Measurements from ENCODE around the gene NTM. TPM values are rescaled to one million over a fixed set of nuclear protein-coding genes. Genes with fewer than 3 reads are reported as not detected.

NTM gene
- total and polyA plus RNA-seq, 2 donors (not counting 3 experiments of a cell fraction or from before 2014, with no cell fraction given), result 1.00 to 1.1 TPM

DNA sequence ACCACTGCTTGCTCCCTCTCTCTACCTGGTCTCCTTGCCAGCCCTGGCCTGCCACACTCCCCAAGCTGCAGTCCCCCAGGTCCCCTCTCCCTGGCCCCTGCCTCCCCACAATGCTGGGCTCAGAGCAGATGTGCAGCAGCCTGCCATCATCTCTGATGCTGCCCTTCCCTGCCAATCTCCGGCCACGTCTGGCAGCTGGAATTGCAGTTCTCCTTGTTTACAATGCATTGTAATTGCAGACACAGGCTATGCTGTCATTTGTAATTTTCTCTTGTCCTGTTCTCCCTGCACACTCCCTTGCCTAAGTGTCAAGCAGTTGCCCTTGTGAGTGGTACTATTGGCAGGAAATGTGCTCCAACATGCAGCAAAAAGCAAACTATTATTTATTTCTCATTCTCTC is 222.3 kb downstream of the NTM start:
- Histone ChIP-seq H3K9me1 (replicated peaks; ENCODE audit: control insufficient read depth, extremely low read depth, insufficient read depth, low read length) (no peaks in the 10 kb centered on the region), H3K4me3 (replicated peaks in 1 of 3; ENCODE audit: insufficient read depth in 1 of 3, low read depth in 1 of 3, low read length in 3 of 3) (no peak overlapping the region), H3K9me3 (replicated peaks; ENCODE audit: control insufficient read depth, insufficient read depth, low read length) (no peaks in the 10 kb centered on the region), H3K9ac (replicated peaks; ENCODE audit: extremely low read depth, insufficient read depth, low read length) (no peak overlapping the region), H2AFZ (ENCODE audit: low read depth, low read length) (no peak overlapping the region), H3K36me3 (ENCODE audit: control insufficient read depth in 2 of 2, extremely low read depth in 1 of 2, insufficient read depth in 2 of 2, low read length in 2 of 2) (no peaks in the 10 kb centered on the region), H4K20me1 (replicated peaks; ENCODE audit: control insufficient read depth, extremely low read depth, insufficient read depth, low read length) (no peaks in the 10 kb centered on the region), H3K27ac (ENCODE audit: insufficient read depth, low read depth, low read length) (no peak overlapping the region), H3K79me2 (ENCODE audit: control insufficient read depth, insufficient read depth, low read length) (no peaks in the 10 kb centered on the region), H3K4me1 (ENCODE audit: control insufficient read depth, extremely low read depth, insufficient read depth, low read length) (no peaks in the 10 kb centered on the region), H3K27me3 (ENCODE audit: control insufficient read depth in 2 of 2, insufficient read depth in 2 of 2, low read length in 2 of 2) (no peaks in the 10 kb centered on the region), H3K4me2 (ENCODE audit: insufficient read depth, low read length) (no peak overlapping the region)
- FAIRE-seq (no peak), DNase-seq (ENCODE audit: low read depth, low spot score) (no peak)
- intact Hi-C loops (cut with micrococcal nuclease) (no loop called here), dilution Hi-C loops (cut with MboI; ENCODE audit: extremely low pct_ligation_motif_present, low sequenced_read_pairs) (no loop called here)
- no TSS peak for BruUV-seq (replicated peaks)
- ChIA-PET CTCF (interaction anchor here (0.6 kb wide), 1 partner anchor 781 kb away, joined by 3 read pairs; no protein-coding TSS in a partner anchor), POLR2A (no interaction called here)
- TF ChIP-seq, protein P1, sequence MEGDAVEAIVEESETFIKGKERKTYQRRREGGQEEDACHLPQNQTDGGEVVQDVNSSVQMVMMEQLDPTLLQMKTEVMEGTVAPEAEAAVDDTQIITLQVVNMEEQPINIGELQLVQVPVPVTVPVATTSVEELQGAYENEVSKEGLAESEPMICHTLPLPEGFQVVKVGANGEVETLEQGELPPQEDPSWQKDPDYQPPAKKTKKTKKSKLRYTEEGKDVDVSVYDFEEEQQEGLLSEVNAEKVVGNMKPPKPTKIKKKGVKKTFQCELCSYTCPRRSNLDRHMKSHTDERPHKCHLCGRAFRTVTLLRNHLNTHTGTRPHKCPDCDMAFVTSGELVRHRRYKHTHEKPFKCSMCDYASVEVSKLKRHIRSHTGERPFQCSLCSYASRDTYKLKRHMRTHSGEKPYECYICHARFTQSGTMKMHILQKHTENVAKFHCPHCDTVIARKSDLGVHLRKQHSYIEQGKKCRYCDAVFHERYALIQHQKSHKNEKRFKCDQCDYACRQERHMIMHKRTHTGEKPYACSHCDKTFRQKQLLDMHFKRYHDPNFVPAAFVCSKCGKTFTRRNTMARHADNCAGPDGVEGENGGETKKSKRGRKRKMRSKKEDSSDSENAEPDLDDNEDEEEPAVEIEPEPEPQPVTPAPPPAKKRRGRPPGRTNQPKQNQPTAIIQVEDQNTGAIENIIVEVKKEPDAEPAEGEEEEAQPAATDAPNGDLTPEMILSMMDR (IDR thresholded peaks at IDR 0.05; ENCODE audit: extremely low read depth in 1 of 2, insufficient read depth in 1 of 2, low read depth in 1 of 2, low read length in 2 of 2), result no peak
- TF ChIP-seq EZH2 (IDR thresholded peaks at IDR 0.05; ENCODE audit: borderline replicate concordance, low read depth, low read length, severe bottlenecking) (no peak), POLR2AphosphoS5 (IDR thresholded peaks at IDR 0.05; ENCODE audit: insufficient read depth, low read depth, low read length) (no peak), GATA2 (IDR thresholded peaks at IDR 0.05; ENCODE audit: insufficient read depth, insufficient read length, low read depth, low read length) (no peak), JUN (IDR thresholded peaks at IDR 0.05; ENCODE audit: borderline replicate concordance, insufficient read depth, insufficient read length, low read depth) (no peak), FOS (IDR thresholded peaks at IDR 0.05; ENCODE audit: borderline replicate concordance, insufficient read depth, low read length) (no peak), POLR2A (IDR thresholded peaks at IDR 0.05; ENCODE audit: low read depth, low read length) (no peak), MYC (IDR thresholded peaks at IDR 0.05; ENCODE audit: low read depth, low read length) (no peak)
- TF ChIP-seq, protein P2, sequence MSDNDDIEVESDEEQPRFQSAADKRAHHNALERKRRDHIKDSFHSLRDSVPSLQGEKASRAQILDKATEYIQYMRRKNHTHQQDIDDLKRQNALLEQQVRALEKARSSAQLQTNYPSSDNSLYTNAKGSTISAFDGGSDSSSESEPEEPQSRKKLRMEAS (IDR thresholded peaks at IDR 0.05; ENCODE audit: insufficient read depth, insufficient read length), result no peak

Data from endothelial cell of umbilical vein (primary cell).